Subcutaneous abdominal adipose tissue (tissue), 5 donors: ENCODE measurements around the gene ABHD17B.

ENCODE experiments used
- H3K27ac ChIP-seq: one replicate; pipeline ENCODE4 v1.7.0; 2013; ENCODE audit warnings: low read depth, mild to moderate bottlenecking, inconsistent platforms, low read length, moderate library complexity
- H3K27me3 ChIP-seq, 5 donors: one replicate each; pipeline ENCODE4 v1.7.0; 2013; ENCODE audit warnings: low read length in 5 of 5, inconsistent platforms in 1 of 5; ENCODE audit not compliant: control insufficient read depth in 5 of 5, insufficient read depth in 4 of 5
- H3K36me3 ChIP-seq, 5 donors: one replicate each; pipeline ENCODE4 v1.7.0; 2013; ENCODE audit warnings: low read length in 5 of 5; ENCODE audit not compliant: control insufficient read depth in 5 of 5, insufficient read depth in 5 of 5
- H3K4me1 ChIP-seq, 5 donors: one replicate each; pipeline ENCODE4 v1.7.0; 2013; ENCODE audit warnings: low read length in 5 of 5, mild to moderate bottlenecking in 3 of 5, moderate library complexity in 1 of 5; ENCODE audit not compliant: control insufficient read depth in 5 of 5, insufficient read depth in 5 of 5
- H3K4me3 ChIP-seq, 5 donors: one replicate each; pipeline ENCODE4 v1.7.0; 2013; ENCODE audit warnings: low read length in 5 of 5, low read depth in 1 of 5
- H3K9ac ChIP-seq, 5 donors: one replicate each; pipeline ENCODE4 v1.7.0; 2013; ENCODE audit warnings: low read length in 5 of 5, mild to moderate bottlenecking in 4 of 5, moderate library complexity in 3 of 5
- H3K9me3 ChIP-seq, 5 donors: one replicate each; pipeline ENCODE4 v1.7.0; 2013; ENCODE audit warnings: low read length in 5 of 5; ENCODE audit not compliant: control insufficient read depth in 5 of 5
- donor health status: healthy.
- donor health status: healthy.
- donor health status: healthy.
- donor health status: healthy.
- donor health status: healthy.

ABHD17B gene

DNA sequence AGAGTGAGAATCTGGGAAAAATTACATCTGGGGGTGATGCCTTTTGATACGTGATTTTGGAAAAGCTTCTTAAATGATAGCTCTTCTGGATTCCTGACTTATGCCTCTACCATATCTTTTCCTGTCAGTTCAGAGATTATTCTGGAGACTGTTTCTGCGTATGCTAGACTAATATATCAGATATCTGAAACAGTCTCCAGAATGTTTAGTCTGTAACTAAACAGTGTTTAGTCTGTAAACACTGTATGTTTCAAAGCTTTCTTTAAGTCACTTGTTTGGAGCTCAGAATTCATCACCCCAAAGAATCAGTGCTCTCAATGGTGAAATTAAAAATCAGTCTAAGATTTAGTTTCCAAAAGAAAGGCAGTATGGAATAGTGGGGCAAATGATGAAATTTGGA is 20.2 kb upstream of the ABHD17B start:
- Histone ChIP-seq H3K4me3 (no peak overlapping the region), H3K27ac (no peak overlapping the region), H3K9ac (no peak overlapping the region), H3K9me3 (no peaks in the 10 kb centered on the region), H3K27me3 (no peaks in the 10 kb centered on the region), H3K36me3 (peaks cover 0 to 3% (median 0%) of the 10 kb centered on the region in 5 donors), H3K4me1 (peaks cover 0 to 5% (median 0%) of the 10 kb centered on the region in 5 donors)

DNA sequence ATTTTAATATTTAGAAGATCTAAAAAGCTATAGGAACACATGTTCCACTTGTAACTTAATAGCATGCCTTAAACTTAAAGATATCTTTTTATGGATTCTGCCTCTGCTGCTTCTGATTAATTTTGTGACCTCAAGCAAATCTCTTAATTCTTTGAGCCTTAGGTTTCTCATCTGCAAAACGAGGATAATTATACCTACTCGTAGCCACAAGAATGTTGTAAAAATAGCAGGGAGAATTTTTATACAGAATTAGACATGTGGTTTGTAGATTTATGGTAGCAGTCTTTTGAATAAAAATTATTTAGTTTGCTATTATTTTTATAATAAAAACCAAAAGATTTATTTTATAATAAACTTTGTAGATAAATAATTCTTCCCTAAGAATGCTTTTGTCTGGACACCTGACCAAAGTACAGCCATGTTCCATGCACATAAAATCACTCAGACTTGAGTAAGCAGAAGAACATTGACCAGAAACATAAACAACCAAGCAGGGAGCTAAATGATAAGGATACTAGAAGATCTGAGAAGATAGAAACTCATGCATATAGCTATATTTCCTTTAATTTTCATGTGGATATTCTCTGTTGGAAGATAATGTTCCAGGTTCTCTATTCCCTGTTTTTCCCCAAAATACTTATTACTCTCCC is 18.9 kb upstream of the ABHD17B start:
- peaks cover 0 to 3% (median 0%) of the 10 kb centered on the region in 5 donors for H3K36me3 ChIP-seq
- no peaks in the 10 kb centered on the region for H3K27me3 ChIP-seq
- no peaks in the 10 kb centered on the region for H3K9me3 ChIP-seq
- H3K27ac ChIP-seq = no peak overlapping the region
- no peak overlapping the region for H3K4me3 ChIP-seq
- no peak overlapping the region for H3K9ac ChIP-seq
- peaks cover 0 to 5% (median 0%) of the 10 kb centered on the region in 5 donors for H3K4me1 ChIP-seq

DNA sequence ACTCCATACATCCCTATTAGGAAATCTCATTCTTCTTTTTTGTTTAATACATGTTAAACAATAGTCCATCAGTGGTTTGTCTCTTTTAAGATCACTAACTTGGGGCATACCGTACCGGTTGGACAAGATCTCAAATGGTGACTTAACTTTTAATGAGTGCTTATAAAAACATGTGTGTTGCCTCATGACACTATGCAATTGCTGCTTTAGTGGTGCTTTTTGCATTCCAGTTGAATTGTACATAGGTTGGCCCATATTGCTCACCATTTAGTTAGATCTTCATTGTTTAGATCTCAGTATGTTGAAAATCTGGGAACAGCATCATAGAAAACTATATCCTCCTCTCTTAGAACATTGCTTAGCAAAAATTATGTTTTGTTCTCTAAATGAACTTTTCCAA is 18.2 kb upstream of the ABHD17B start:
- Histone ChIP-seq H3K36me3 (peaks cover 0 to 3% (median 0%) of the 10 kb centered on the region in 5 donors), H3K9me3 (no peaks in the 10 kb centered on the region), H3K4me3 (no peak overlapping the region)

DNA sequence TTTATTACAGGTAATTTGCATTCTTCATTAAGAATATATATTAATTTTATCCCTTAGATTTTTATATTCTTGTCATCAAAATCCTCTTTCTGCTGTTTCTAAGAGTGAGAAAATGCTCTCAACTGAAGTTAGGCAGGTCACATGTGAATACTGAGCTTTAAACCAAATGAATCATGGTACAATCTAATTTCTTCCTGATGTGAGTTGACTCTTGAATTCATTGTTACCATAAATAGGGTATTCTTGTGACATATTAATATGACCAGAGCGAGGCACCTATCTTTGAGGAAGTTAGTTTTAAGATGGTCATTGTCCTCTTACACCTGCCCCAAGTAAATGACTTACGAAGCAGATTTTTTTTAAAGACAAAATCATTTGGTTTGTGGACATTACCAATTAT is 17.8 kb upstream of the ABHD17B start:
- H3K4me1 ChIP-seq = peaks cover 0 to 5% (median 0%) of the 10 kb centered on the region in 5 donors
- H3K4me3 ChIP-seq = no peak overlapping the region
- H3K27ac ChIP-seq = no peak overlapping the region
- no peak overlapping the region for H3K9ac ChIP-seq
- H3K27me3 ChIP-seq = no peaks in the 10 kb centered on the region
- no peaks in the 10 kb centered on the region for H3K9me3 ChIP-seq
- H3K36me3 ChIP-seq = peaks cover 0 to 3% (median 0%) of the 10 kb centered on the region in 5 donors

More for the DNA sequence above, 18.2 kb upstream of the ABHD17B start:
- H3K9ac ChIP-seq = no peak overlapping the region
- H3K4me1 ChIP-seq = peaks cover 0 to 5% (median 0%) of the 10 kb centered on the region in 5 donors
- no peak overlapping the region for H3K27ac ChIP-seq
- H3K27me3 ChIP-seq = no peaks in the 10 kb centered on the region

DNA sequence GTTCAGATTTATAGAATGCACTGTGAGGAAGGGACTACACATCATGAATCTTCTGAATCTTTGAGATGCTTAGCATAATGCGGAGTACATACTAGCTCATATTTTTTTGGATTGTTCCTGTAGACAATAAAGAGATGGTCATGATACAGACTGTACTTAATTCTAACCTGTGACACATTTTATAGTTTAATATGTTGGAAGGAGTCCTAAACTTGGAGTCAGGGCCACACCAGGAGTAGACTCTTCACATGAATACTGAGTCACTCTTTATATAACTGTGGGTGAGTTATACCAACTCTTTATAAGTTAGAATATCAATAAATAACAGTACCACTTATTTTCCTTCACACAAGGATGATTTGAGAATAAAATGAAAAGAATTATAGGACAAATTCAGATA is 17.4 kb upstream of the ABHD17B start:
- H3K36me3 ChIP-seq = peaks cover 0 to 3% (median 0%) of the 10 kb centered on the region in 5 donors
- H3K27me3 ChIP-seq = no peaks in the 10 kb centered on the region
- H3K9ac ChIP-seq = no peak overlapping the region
- H3K4me1 ChIP-seq = peaks cover 0 to 5% (median 0%) of the 10 kb centered on the region in 5 donors
- no peak overlapping the region for H3K4me3 ChIP-seq
- no peak overlapping the region for H3K27ac ChIP-seq
- H3K9me3 ChIP-seq = no peaks in the 10 kb centered on the region

DNA sequence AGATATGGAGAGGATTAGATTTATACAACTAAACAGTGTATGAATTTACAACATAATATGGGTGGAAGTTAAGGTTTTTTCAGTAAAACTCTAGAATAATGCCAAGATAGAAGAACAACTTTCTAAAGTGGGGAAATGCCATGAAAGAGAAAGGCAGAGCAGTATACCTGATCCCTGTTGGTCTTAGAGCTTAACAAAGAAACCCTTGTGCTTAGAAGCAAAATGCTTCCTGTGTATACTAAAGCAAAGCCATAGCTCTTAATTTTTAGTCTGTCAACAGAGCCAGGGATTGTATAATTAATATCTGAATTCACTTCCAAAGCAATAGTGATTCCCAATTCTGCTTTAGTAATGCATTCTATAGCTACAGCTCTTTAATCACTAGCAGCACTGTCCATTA is 14.8 kb upstream of the ABHD17B start:
- Histone ChIP-seq H3K9ac (no peak overlapping the region), H3K27me3 (no peaks in the 10 kb centered on the region), H3K9me3 (no peaks in the 10 kb centered on the region), H3K27ac (no peak overlapping the region), H3K4me3 (no peak overlapping the region), H3K36me3 (peaks cover 0 to 8% (median 3%) of the 10 kb centered on the region in 5 donors), H3K4me1 (peaks cover 0 to 5% (median 0%) of the 10 kb centered on the region in 5 donors)

DNA sequence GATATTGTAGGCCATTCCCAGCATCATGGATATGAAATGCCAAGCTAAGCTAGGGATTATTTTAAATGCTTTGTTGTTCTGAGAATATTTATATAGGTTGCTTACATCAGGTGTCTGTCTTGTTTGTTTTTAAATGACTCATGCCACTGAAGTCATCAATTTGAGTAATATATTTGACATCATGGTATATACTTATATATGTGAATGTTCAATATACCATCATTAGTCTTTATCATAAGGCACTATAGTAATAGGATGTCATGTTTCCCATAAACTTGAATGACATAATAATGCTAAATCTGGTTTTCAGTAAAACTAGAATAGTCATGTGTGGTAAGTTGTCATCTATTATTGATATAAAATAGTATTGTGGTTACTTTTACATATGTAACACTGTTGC is 13.6 kb upstream of the ABHD17B start:
- Histone ChIP-seq H3K27me3 (no peaks in the 10 kb centered on the region), H3K27ac (no peak overlapping the region)

DNA sequence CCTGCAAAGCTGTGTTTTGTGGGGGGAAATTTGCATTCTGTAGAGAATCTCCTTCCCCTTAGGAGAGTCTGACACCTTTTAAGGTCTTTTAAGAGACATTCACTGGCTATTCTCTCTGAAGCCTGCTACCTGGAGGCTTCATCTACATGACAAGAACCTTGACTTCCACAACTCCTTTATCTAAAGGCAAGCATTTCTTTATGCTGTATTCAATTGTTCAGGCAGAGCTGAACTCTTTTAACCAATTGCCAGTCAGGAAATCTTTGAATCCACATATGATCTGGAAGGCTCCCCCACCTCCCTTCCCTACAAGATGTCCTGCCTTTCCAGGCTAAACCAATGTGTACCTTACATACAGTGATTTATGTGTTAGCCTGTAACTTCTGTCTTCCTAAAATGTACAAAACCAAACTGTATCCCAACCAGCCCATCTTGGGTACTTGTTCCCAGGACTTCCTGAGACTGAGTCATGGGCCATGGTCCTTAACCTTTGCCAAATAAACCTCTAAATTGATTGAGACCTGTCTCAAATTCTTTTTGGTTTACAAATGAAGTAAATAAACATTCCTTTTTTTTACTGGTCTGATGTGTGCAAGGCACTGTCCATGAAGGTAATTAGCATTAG is 10.3 kb upstream of the ABHD17B start:
- H3K9ac ChIP-seq = no peak overlapping the region
- H3K9me3 ChIP-seq = no peaks in the 10 kb centered on the region
- no peaks in the 10 kb centered on the region for H3K27me3 ChIP-seq
- H3K27ac ChIP-seq = no peak overlapping the region
- H3K36me3 ChIP-seq = peaks cover 0 to 5% (median 3%) of the 10 kb centered on the region in 5 donors
- H3K4me3 ChIP-seq = no peak overlapping the region
- H3K4me1 ChIP-seq = peaks cover 0 to 5% (median 0%) of the 10 kb centered on the region in 5 donors

More for the DNA sequence above, 13.6 kb upstream of the ABHD17B start:
- H3K4me1 ChIP-seq = peaks cover 0 to 5% (median 0%) of the 10 kb centered on the region in 5 donors
- no peak overlapping the region for H3K4me3 ChIP-seq
- H3K9me3 ChIP-seq = no peaks in the 10 kb centered on the region
- H3K36me3 ChIP-seq = peaks cover 0 to 8% (median 3%) of the 10 kb centered on the region in 5 donors
- H3K9ac ChIP-seq = no peak overlapping the region

DNA sequence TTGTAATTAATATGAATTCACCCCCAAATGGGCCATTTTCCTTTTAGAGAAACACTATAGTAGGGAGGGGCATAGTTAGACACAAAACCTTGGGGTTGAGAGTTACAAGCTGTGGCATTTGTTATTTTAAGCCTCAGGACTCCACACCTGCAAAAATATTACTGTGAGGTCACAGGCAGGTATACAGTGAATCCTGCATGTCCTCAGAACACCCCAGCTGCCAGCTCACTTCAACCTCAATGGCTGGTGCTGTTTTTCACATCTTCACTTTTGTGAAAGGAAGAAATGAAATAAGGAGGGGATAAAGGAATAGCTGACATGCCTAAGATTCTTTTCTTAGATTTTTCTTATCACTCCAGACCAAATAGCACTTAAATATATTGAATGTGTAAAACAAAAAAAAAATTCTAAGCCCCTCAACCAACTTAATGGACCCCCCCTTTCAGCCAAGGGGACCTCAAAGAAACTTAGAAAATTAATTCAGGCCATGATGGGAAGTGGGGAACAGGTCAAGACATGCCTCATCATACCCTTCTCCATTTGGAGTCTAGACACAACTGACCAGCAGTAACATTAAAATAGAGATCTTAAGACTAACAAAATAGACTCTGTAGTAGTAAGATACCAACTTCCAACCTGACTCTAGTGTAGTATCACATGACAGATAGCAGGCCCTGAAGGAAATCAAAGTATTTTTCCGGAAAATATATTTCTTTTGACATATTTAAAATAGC is 9.6 kb upstream of the ABHD17B start:
- peaks cover 0 to 5% (median 3%) of the 10 kb centered on the region in 5 donors for H3K36me3 ChIP-seq
- H3K9me3 ChIP-seq = no peaks in the 10 kb centered on the region
- no peak overlapping the region for H3K9ac ChIP-seq
- no peak overlapping the region for H3K4me3 ChIP-seq
- peaks cover 0 to 5% (median 0%) of the 10 kb centered on the region in 5 donors for H3K4me1 ChIP-seq
- H3K27me3 ChIP-seq = no peaks in the 10 kb centered on the region
- H3K27ac ChIP-seq = no peak overlapping the region

DNA sequence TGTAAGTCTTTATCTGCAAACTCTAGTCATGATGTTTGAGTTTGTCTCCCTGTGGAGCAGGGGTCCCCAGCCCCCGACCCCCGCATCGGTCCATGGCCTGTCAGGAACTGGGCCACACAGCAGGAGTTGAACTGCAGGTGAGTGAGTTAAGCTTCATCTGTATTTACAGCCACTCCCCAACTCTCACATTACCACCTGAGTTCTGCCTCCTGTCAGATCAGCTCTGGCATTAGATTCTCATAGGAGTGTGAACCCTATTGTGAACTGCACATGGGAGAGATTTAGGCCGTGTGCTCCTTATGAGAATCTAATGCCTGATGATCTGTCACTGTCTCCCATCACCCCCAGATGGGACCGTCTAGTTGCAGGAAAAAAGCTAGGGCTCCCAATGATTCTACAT is 7.4 kb upstream of the ABHD17B start:
- H3K27ac ChIP-seq = no peak overlapping the region
- H3K9me3 ChIP-seq = no peaks in the 10 kb centered on the region
- H3K4me1 ChIP-seq = peaks cover 0 to 4% (median 0%) of the 10 kb centered on the region in 5 donors

More for the DNA sequence above, 7.4 kb upstream of the ABHD17B start:
- peaks cover 0 to 5% (median 3%) of the 10 kb centered on the region in 5 donors for H3K36me3 ChIP-seq
- no peak overlapping the region for H3K4me3 ChIP-seq
- no peaks in the 10 kb centered on the region for H3K27me3 ChIP-seq
- H3K9ac ChIP-seq = no peak overlapping the region
